PFSK-1 (cell line): ENCODE results near the gene HIRIP3.

Experiments
- POLR2AphosphoS5 ChIP-seq: IDR thresholded peaks from 2 replicates; pipeline ENCODE4 v1.6.1; 2012; ENCODE audit warnings: low read depth, mild to moderate bottlenecking, control low read depth, low read length, moderate library complexity
- REST ChIP-seq, 2 experiments: IDR thresholded peaks; 2 replicates each; pipeline versions ENCODE4 v1.6.1 to v1.8.0; 2011 to 2012; ENCODE audit warnings: low read depth in 2 of 2, low read length in 2 of 2, control low read depth in 1 of 2, inconsistent platforms in 1 of 2, mild to moderate bottlenecking in 1 of 2, moderate library complexity in 1 of 2; ENCODE audit not compliant: insufficient read depth in 1 of 2
- TAF1 ChIP-seq: IDR thresholded peaks from 2 replicates; pipeline ENCODE4 v1.6.1; 2012; ENCODE audit warnings: low read length, control low read depth, borderline replicate concordance; ENCODE audit not compliant: insufficient read depth

- TF ChIP-seq TAF1 (no peak), POLR2AphosphoS5 (no peak), REST (IDR thresholded peaks at IDR 0.05; ENCODE audit: insufficient read depth in 1 of 2, low read depth in 2 of 2, low read length in 2 of 2) (no peak)
Measured at GRCh38 chr16:29974291-29975133, 20.9 kb downstream of the HIRIP3 start.
